Activated T-helper 2 cell treated with anti-CD3 and anti-CD28 coated beads, Interferon-gamma antibody, Interleukin-2, Interleukin-4, amounts not matched to agents 10 μg/mL and 5 μg/mL and 100 μg/mL, durations not matched to agents 14 hours and 24 hours and 36 hours (primary cell): ENCODE data around the gene MCF2L. TPM values are rescaled to one million over a fixed set of nuclear protein-coding genes. Genes with fewer than 3 reads are reported as not detected.
"Not testable (repeated sequence)": the region's sequence is repeated elsewhere in the genome, so short reads cannot be mapped to it uniquely, and the experiment has no call there.

Source experiments
- DNase-seq: peaks from one replicate; pipeline ENCODE4 v3.0.0; 2021; ENCODE audit warnings: low spot score
- H3K27ac Mint-ChIP-seq: one replicate; pipeline ENCODE4 v1.8.0; 2021; ENCODE audit warnings: mixed read lengths
- H3K27me3 Mint-ChIP-seq: one replicate; pipeline ENCODE4 v1.8.0; 2021; ENCODE audit warnings: low read depth, mixed read lengths
- H3K36me3 Mint-ChIP-seq: one replicate; pipeline ENCODE4 v1.8.0; 2021; ENCODE audit warnings: low read depth, mixed read lengths
- H3K4me1 Mint-ChIP-seq: one replicate; pipeline ENCODE4 v1.8.0; 2021; ENCODE audit warnings: low read depth, mixed read lengths
- H3K4me3 Mint-ChIP-seq: one replicate; pipeline ENCODE4 v1.8.0; 2021; ENCODE audit warnings: low read depth, mild to moderate bottlenecking, moderate library complexity, mixed read lengths
- H3K9me3 Mint-ChIP-seq: one replicate; pipeline ENCODE4 v1.8.0; 2021; ENCODE audit warnings: mixed read lengths
- intact Hi-C: fragments of 100-400 bp; cut with micrococcal nuclease; formaldehyde crosslinking; loops from one replicate; pipeline ENCODE4 v1.15.1; 2023
- total RNA-seq: library from RNA; stranded (reverse); gene quantifications from 2 replicates; pipeline ENCODE4 v1.2.3, GENCODE V29; 2022

MCF2L gene
- total RNA-seq, 1 donor from 2014 or later = 0.23 TPM

GRCh38 chr13:112934078-112934477 is 34.9 kb upstream of the MCF2L start:
- DNase-seq = no peak
- intact Hi-C loops = no loop called here
- Mint-ChIP-seq H3K4me3 (no peak overlapping the region), H3K36me3 (no peaks in the 10 kb centered on the region), H3K27me3 (peaks cover 14% of the 10 kb centered on the region), H3K4me1 (no peaks in the 10 kb centered on the region), H3K9me3 (no peaks in the 10 kb centered on the region), H3K27ac (no peak overlapping the region)

- Mint-ChIP-seq H3K9me3 (no peaks in the 10 kb centered on the region), H3K27me3 (peaks cover 17% of the 10 kb centered on the region), H3K4me3 (no peak overlapping the region), H3K36me3 (no peaks in the 10 kb centered on the region), H3K27ac (no peak overlapping the region), H3K4me1 (peaks cover 5% of the 10 kb centered on the region)
- intact Hi-C loops = no loop called here
- no peak for DNase-seq
These were observed 30.3 kb upstream of the MCF2L start for GRCh38 chr13:112938680-112939079.

- intact Hi-C loops = no loop called here
- no peak for DNase-seq
- no peaks in the 10 kb centered on the region for H3K9me3 Mint-ChIP-seq
- no peak overlapping the region for H3K27ac Mint-ChIP-seq
- H3K4me3 Mint-ChIP-seq = no peak overlapping the region
- H3K36me3 Mint-ChIP-seq = no peaks in the 10 kb centered on the region
- peaks cover 5% of the 10 kb centered on the region for H3K4me1 Mint-ChIP-seq
- peaks cover 22% of the 10 kb centered on the region for H3K27me3 Mint-ChIP-seq
These were observed 28.8 kb upstream of the MCF2L start for GRCh38 chr13:112940236-112940635.

- no peak for DNase-seq
- peaks cover 5% of the 10 kb centered on the region for H3K4me1 Mint-ChIP-seq
- peaks cover 29% of the 10 kb centered on the region for H3K27me3 Mint-ChIP-seq
- H3K4me3 Mint-ChIP-seq = no peak overlapping the region
- no peak overlapping the region for H3K27ac Mint-ChIP-seq
- no peaks in the 10 kb centered on the region for H3K9me3 Mint-ChIP-seq
- intact Hi-C loops = no loop called here
- no peaks in the 10 kb centered on the region for H3K36me3 Mint-ChIP-seq
These were observed 27.7 kb upstream of the MCF2L start for GRCh38 chr13:112941349-112941748.

- not testable (repeated sequence) for H3K27ac Mint-ChIP-seq, DNase-seq, H3K4me3 Mint-ChIP-seq, H3K4me1 Mint-ChIP-seq, H3K9me3 Mint-ChIP-seq, H3K36me3 Mint-ChIP-seq
- H3K27me3 Mint-ChIP-seq = peaks cover 32% of the 10 kb centered on the region
- intact Hi-C loops = loop anchor here (1.0 kb wide), 3 partner anchors 88 to 453 kb away; partner anchors contain the start of gene LAMP1
These were observed 27.2 kb upstream of the MCF2L start for GRCh38 chr13:112941765-112942164.

- Mint-ChIP-seq H3K9me3 (no peaks in the 10 kb centered on the region), H3K4me1 (peaks cover 5% of the 10 kb centered on the region), H3K27me3 (peaks cover 35% of the 10 kb centered on the region), H3K4me3 (peak overlapping the region; percentile 86), H3K36me3 (no peaks in the 10 kb centered on the region), H3K27ac (no peak overlapping the region)
- peak; percentile 86 for DNase-seq
- intact Hi-C loops = loop anchor here (1.0 kb wide), 3 partner anchors 87 to 452 kb away; partner anchors contain the start of gene LAMP1
These were observed 26.2 kb upstream of the MCF2L start for GRCh38 chr13:112942689-112943308.

- Mint-ChIP-seq H3K36me3 (no peaks in the 10 kb centered on the region), H3K27me3 (peaks cover 39% of the 10 kb centered on the region), H3K27ac (no peak overlapping the region), H3K9me3 (no peaks in the 10 kb centered on the region), H3K4me1 (peaks cover 5% of the 10 kb centered on the region), H3K4me3 (peak overlapping the region; percentile 60)
- intact Hi-C loops = no loop called here
- no peak for DNase-seq
These were observed 25.5 kb upstream of the MCF2L start for GRCh38 chr13:112943309-112944125.

- Mint-ChIP-seq H3K4me1 (peaks cover under 1% of the 10 kb centered on the region), H3K9me3 (no peaks in the 10 kb centered on the region), H3K36me3 (no peaks in the 10 kb centered on the region), H3K27me3 (peaks cover 45% of the 10 kb centered on the region), H3K27ac (no peak overlapping the region), H3K4me3 (no peak overlapping the region)
- intact Hi-C loops = no loop called here
- no peak for DNase-seq
These were observed 21.2 kb upstream of the MCF2L start for GRCh38 chr13:112947796-112948195.

- intact Hi-C loops = no loop called here
These were observed 17.2 kb upstream of the MCF2L start for GRCh38 chr13:112951674-112952371.

GRCh38 chr13:112952759-112953551 is 16.1 kb upstream of the MCF2L start:
- no peaks in the 10 kb centered on the region for H3K36me3 Mint-ChIP-seq
- peaks cover 26% of the 10 kb centered on the region for H3K27me3 Mint-ChIP-seq
- intact Hi-C loops = no loop called here
- no peaks in the 10 kb centered on the region for H3K9me3 Mint-ChIP-seq
- H3K27ac Mint-ChIP-seq = no peak overlapping the region
- H3K4me3 Mint-ChIP-seq = no peak overlapping the region
- DNase-seq = no peak
- no peaks in the 10 kb centered on the region for H3K4me1 Mint-ChIP-seq

More at GRCh38 chr13:112951674-112952371, 17.2 kb upstream of the MCF2L start:
- H3K27me3 Mint-ChIP-seq = peaks cover 29% of the 10 kb centered on the region
- H3K4me3 Mint-ChIP-seq = no peak overlapping the region
- DNase-seq = no peak
- no peak overlapping the region for H3K27ac Mint-ChIP-seq
- H3K36me3 Mint-ChIP-seq = no peaks in the 10 kb centered on the region
- H3K9me3 Mint-ChIP-seq = no peaks in the 10 kb centered on the region
- H3K4me1 Mint-ChIP-seq = no peaks in the 10 kb centered on the region

GRCh38 chr13:112953591-112954487 is 15.2 kb upstream of the MCF2L start:
- Mint-ChIP-seq H3K9me3 (no peaks in the 10 kb centered on the region), H3K4me1 (no peaks in the 10 kb centered on the region)

More at GRCh38 chr13:112953591-112954487, 15.2 kb upstream of the MCF2L start:
- H3K36me3 Mint-ChIP-seq = no peaks in the 10 kb centered on the region
- H3K27me3 Mint-ChIP-seq = peaks cover 21% of the 10 kb centered on the region
- DNase-seq = no peak
- H3K27ac Mint-ChIP-seq = no peak overlapping the region
- H3K4me3 Mint-ChIP-seq = no peak overlapping the region
- intact Hi-C loops = no loop called here
